ENCODE data around the gene MIS18A.
"Not testable (repeated sequence)": the region's sequence is repeated elsewhere in the genome, so short reads cannot be mapped to it uniquely, and the experiment has no call there.

Gene MIS18A

GRCh38 chr21:32278518-32279376, at the start of gene MIS18A:
TSS of gene MIS18A (minus strand) at chr21:32279049. CDS start at chr21:32279014, 35 bp downstream.
- DNase-seq = peak; percentile 97

- DNase-seq = no peak
Observed at GRCh38 chr21:32328595-32328994, 49.7 kb upstream of the MIS18A start.

GRCh38 chr21:32325706-32326105, 46.9 kb upstream of the MIS18A start:
- no peak for DNase-seq

GRCh38 chr21:32322676-32323075, 43.8 kb upstream of the MIS18A start:
- no peak for DNase-seq

GRCh38 chr21:32322103-32322502, 43.3 kb upstream of the MIS18A start:
- DNase-seq = no peak

GRCh38 chr21:32321480-32321879, 42.6 kb upstream of the MIS18A start:
- no peak for DNase-seq

GRCh38 chr21:32320726-32321125, 41.9 kb upstream of the MIS18A start:
- no peak for DNase-seq

- DNase-seq = no peak
Observed at GRCh38 chr21:32320059-32320458, 41.2 kb upstream of the MIS18A start.

- no peak for DNase-seq
Observed at GRCh38 chr21:32319012-32319411, 40.2 kb upstream of the MIS18A start.

- DNase-seq = no peak
Observed at GRCh38 chr21:32317726-32318125, 38.9 kb upstream of the MIS18A start.

- no peak for DNase-seq
Observed at GRCh38 chr21:32316361-32317215, 37.7 kb upstream of the MIS18A start.

- no peak for DNase-seq
Observed at GRCh38 chr21:32315511-32316281, 36.8 kb upstream of the MIS18A start.

- no peak for DNase-seq
Observed at GRCh38 chr21:32314806-32315205, 36.0 kb upstream of the MIS18A start.

GRCh38 chr21:32312976-32313375, 34.1 kb upstream of the MIS18A start:
- DNase-seq = no peak

- no peak for DNase-seq
Observed at GRCh38 chr21:32312326-32312725, 33.5 kb upstream of the MIS18A start.

GRCh38 chr21:32311621-32312020, 32.8 kb upstream of the MIS18A start:
- no peak for DNase-seq

- DNase-seq = not testable (repeated sequence)
Observed at GRCh38 chr21:32310976-32311375, 32.1 kb upstream of the MIS18A start.

- no peak for DNase-seq
Observed at GRCh38 chr21:32309906-32310460, 31.1 kb upstream of the MIS18A start.

- no peak for DNase-seq
Observed at GRCh38 chr21:32308696-32309095, 29.8 kb upstream of the MIS18A start.

- peak; percentile 27 for DNase-seq
Observed at GRCh38 chr21:32307706-32308105, 28.9 kb upstream of the MIS18A start.

- no peak for DNase-seq
Observed at GRCh38 chr21:32306021-32306780, 27.4 kb upstream of the MIS18A start.

GRCh38 chr21:32304998-32305397, 26.1 kb upstream of the MIS18A start:
- no peak for DNase-seq

Measured in EL (cell line).